ENCODE results near the gene TMEM43.

DNA sequence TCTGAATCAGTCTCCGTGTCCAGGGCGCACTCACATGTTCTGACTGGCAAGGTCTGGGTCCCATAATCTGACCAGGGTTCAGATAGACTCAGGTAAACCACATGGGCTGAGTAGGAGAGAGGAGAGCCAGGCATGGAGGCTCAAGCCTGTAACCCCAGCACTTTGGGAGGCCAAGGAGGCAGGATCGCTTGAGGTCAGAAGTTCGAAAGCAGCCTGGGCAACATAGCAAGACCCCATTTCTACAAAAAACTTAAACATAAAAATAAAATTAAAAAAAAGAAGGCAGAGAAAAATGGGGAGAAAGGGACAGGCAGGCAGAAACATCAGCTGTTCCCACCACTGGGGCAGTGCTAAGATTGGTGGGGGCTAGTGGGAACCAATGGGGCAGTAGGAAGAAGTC lies 5.4 kb downstream of the TMEM43 start:
- TF ChIP-seq, protein P1, sequence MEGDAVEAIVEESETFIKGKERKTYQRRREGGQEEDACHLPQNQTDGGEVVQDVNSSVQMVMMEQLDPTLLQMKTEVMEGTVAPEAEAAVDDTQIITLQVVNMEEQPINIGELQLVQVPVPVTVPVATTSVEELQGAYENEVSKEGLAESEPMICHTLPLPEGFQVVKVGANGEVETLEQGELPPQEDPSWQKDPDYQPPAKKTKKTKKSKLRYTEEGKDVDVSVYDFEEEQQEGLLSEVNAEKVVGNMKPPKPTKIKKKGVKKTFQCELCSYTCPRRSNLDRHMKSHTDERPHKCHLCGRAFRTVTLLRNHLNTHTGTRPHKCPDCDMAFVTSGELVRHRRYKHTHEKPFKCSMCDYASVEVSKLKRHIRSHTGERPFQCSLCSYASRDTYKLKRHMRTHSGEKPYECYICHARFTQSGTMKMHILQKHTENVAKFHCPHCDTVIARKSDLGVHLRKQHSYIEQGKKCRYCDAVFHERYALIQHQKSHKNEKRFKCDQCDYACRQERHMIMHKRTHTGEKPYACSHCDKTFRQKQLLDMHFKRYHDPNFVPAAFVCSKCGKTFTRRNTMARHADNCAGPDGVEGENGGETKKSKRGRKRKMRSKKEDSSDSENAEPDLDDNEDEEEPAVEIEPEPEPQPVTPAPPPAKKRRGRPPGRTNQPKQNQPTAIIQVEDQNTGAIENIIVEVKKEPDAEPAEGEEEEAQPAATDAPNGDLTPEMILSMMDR (IDR thresholded peaks at IDR 0.05; ENCODE audit: low read length) = no peak
- no peak for TF ChIP-seq EZH2 (IDR thresholded peaks at IDR 0.05; ENCODE audit: borderline replicate concordance, low read length)

Data from OCI-LY1 (cell line).